H9 (cell line): ENCODE data around the gene RALGDS. TPM values are rescaled to one million over a fixed set of nuclear protein-coding genes. Genes with fewer than 3 reads are reported as not detected.

Experiments
- DNase-seq: peaks from one replicate; pipeline ENCODE4 v3.0.0-alpha.2; 2017
- H2AFZ ChIP-seq: one replicate; pipeline ENCODE4 v1.6.1; 2013; ENCODE audit warnings: mild to moderate bottlenecking, low read length, control low read depth, moderate library complexity
- H2AK5ac ChIP-seq: 2 replicates; pipeline ENCODE4 v1.6.1; 2013; ENCODE audit warnings: low read length, control low read depth, mixed read lengths; ENCODE audit not compliant: insufficient read length
- H2BK120ac ChIP-seq: one replicate; pipeline ENCODE4 v1.6.1; 2013; ENCODE audit warnings: low read depth, mild to moderate bottlenecking, low read length, control low read depth, inconsistent platforms; ENCODE audit not compliant: poor library complexity, severe bottlenecking
- H2BK12ac ChIP-seq: 2 replicates; pipeline ENCODE4 v1.6.1; 2013; ENCODE audit warnings: low read length, control low read depth, mixed read lengths, low read depth; ENCODE audit not compliant: insufficient read length
- H2BK15ac ChIP-seq: 2 replicates; pipeline ENCODE4 v1.6.1; 2013; ENCODE audit warnings: low read depth, low read length, control low read depth
- H2BK20ac ChIP-seq: one replicate; pipeline ENCODE4 v1.6.1; 2013; ENCODE audit warnings: low read depth, mild to moderate bottlenecking, low read length, control low read depth, inconsistent platforms; ENCODE audit not compliant: poor library complexity, severe bottlenecking
- H2BK5ac ChIP-seq: 2 replicates; pipeline ENCODE4 v1.6.1; 2013; ENCODE audit warnings: low read length, control low read depth, mixed read lengths; ENCODE audit not compliant: insufficient read length
- H3K14ac ChIP-seq: 2 replicates; pipeline ENCODE4 v1.6.1; 2013; ENCODE audit warnings: low read length, control low read depth; ENCODE audit not compliant: insufficient read depth
- H3K18ac ChIP-seq: 2 replicates; pipeline ENCODE4 v1.6.1; 2013; ENCODE audit warnings: low read depth, mild to moderate bottlenecking, mixed read lengths, low read length, control low read depth; ENCODE audit not compliant: insufficient read length
- H3K23ac ChIP-seq: 2 replicates; pipeline ENCODE4 v1.6.1; 2013; ENCODE audit warnings: low read length, control low read depth, mixed read lengths, low read depth; ENCODE audit not compliant: insufficient read length
- H3K23me2 ChIP-seq: 2 replicates; pipeline ENCODE4 v1.6.1; 2013; ENCODE audit warnings: low read depth, mild to moderate bottlenecking, mixed read lengths, low read length, control low read depth; ENCODE audit not compliant: insufficient read length, poor library complexity, severe bottlenecking
- H3K27ac ChIP-seq: 2 replicates; pipeline ENCODE4 v1.5.1; 2013; ENCODE audit warnings: low read length, control low read depth, mixed read lengths, low read depth; ENCODE audit not compliant: insufficient read length
- H3K27me3 ChIP-seq: 2 replicates; pipeline ENCODE4 v1.6.1; 2013; ENCODE audit warnings: low read length, control low read depth, inconsistent platforms; ENCODE audit not compliant: insufficient read depth
- H3K4ac ChIP-seq: 2 replicates; pipeline ENCODE4 v1.6.1; 2013; ENCODE audit warnings: low read depth, mild to moderate bottlenecking, control low read depth, inconsistent platforms, low read length, moderate library complexity
- H3K4me1 ChIP-seq: 2 replicates; pipeline ENCODE4 v1.6.1; 2013; ENCODE audit warnings: low read length, control low read depth, inconsistent platforms; ENCODE audit not compliant: insufficient read depth
- H3K4me2 ChIP-seq: 2 replicates; pipeline ENCODE4 v1.6.1; 2013; ENCODE audit warnings: low read length, control low read depth, mixed read lengths; ENCODE audit not compliant: insufficient read length, insufficient read depth
- H3K56ac ChIP-seq: 2 replicates; pipeline ENCODE4 v1.6.1; 2013; ENCODE audit warnings: low read depth, mild to moderate bottlenecking, mixed read lengths, low read length, control low read depth; ENCODE audit not compliant: insufficient read length
- H3K79me1 ChIP-seq: 2 replicates; pipeline ENCODE4 v1.6.1; 2013; ENCODE audit warnings: low read depth, mild to moderate bottlenecking, moderate library complexity, low read length, control low read depth, inconsistent platforms; ENCODE audit not compliant: insufficient read depth, poor library complexity, severe bottlenecking
- H3K79me2 ChIP-seq: 2 replicates; pipeline ENCODE4 v1.6.1; 2013; ENCODE audit warnings: low read length, control low read depth, inconsistent platforms; ENCODE audit not compliant: insufficient read depth
- H3K9ac ChIP-seq: 2 replicates; pipeline ENCODE4 v1.6.1; 2013; ENCODE audit warnings: low read length, control low read depth, mixed read lengths; ENCODE audit not compliant: insufficient read length; ENCODE audit errors: extremely low read depth
- H3K9me3 ChIP-seq: one replicate; pipeline ENCODE4 v1.6.1; 2013; ENCODE audit warnings: low read depth, low read length, inconsistent platforms; ENCODE audit not compliant: control insufficient read depth
- H3T11ph ChIP-seq: one replicate; pipeline ENCODE4 v1.6.1; 2013; ENCODE audit warnings: mild to moderate bottlenecking, low read length, control low read depth, inconsistent platforms
- H4K20me1 ChIP-seq: one replicate; pipeline ENCODE4 v1.6.1; 2013; ENCODE audit not compliant: control insufficient read depth, insufficient read length, insufficient read depth
- H4K5ac ChIP-seq: 2 replicates; pipeline ENCODE4 v1.6.1; 2013; ENCODE audit warnings: low read depth, mild to moderate bottlenecking, mixed read lengths, low read length, control low read depth; ENCODE audit not compliant: insufficient read length
- H4K8ac ChIP-seq: replicated peaks from 2 replicates; pipeline ENCODE4 v1.6.1; 2013; ENCODE audit warnings: low read length, control low read depth, mixed read lengths, low read depth; ENCODE audit not compliant: insufficient read length
- H4K91ac ChIP-seq: 2 replicates; pipeline ENCODE4 v1.6.1; 2013; ENCODE audit warnings: low read depth, mild to moderate bottlenecking, moderate library complexity, mixed read lengths, low read length, control low read depth; ENCODE audit not compliant: insufficient read length
- H3K27ac Mint-ChIP-seq, 3 experiments: 2 replicates in 2 of 3; 3 replicates in 1 of 3; pipeline ENCODE4 v1.8.0; 2020 to 2021; ENCODE audit warnings: mixed read lengths in 3 of 3, mild to moderate bottlenecking in 1 of 3, moderate library complexity in 1 of 3
- H3K27me3 Mint-ChIP-seq: 2 replicates; pipeline ENCODE4 v1.8.0; 2021; ENCODE audit warnings: low read depth, mild to moderate bottlenecking, moderate library complexity, mixed read lengths
- H3K36me3 Mint-ChIP-seq, 3 experiments: 2 replicates in 2 of 3; 3 replicates in 1 of 3; pipeline ENCODE4 v1.8.0; 2020 to 2021; ENCODE audit warnings: low read depth in 3 of 3, mixed read lengths in 3 of 3; ENCODE audit not compliant: insufficient read depth in 1 of 3
- H3K4me1 Mint-ChIP-seq, 2 experiments: 2 replicates each; pipeline ENCODE4 v1.8.0; 2020; ENCODE audit warnings: mixed read lengths in 2 of 2
- H3K4me3 Mint-ChIP-seq, 2 experiments: 2 replicates in 1 of 2; 3 replicates in 1 of 2; pipeline ENCODE4 v1.8.0; 2020 to 2021; ENCODE audit warnings: mild to moderate bottlenecking in 2 of 2, mixed read lengths in 2 of 2, moderate library complexity in 1 of 2
- H3K9me3 Mint-ChIP-seq, 2 experiments: 2 replicates in 1 of 2; 3 replicates in 1 of 2; pipeline ENCODE4 v1.8.0; 2020; ENCODE audit warnings: mild to moderate bottlenecking in 2 of 2, mixed read lengths in 2 of 2, moderate library complexity in 1 of 2
- CTCF ChIP-seq: fragments of 200-600 bp; sonication (generic); conservative IDR thresholded peaks from 3 replicates; pipeline ENCODE4 v1.8.0; 2021; ENCODE audit warnings: antibody characterized with exemption, mild to moderate bottlenecking
- WGBS: extraction: QIAGEN DNeasy Blood & Tissue Kit; methylation state at CpG from one replicate; pipeline ENCODE4 v1.1.7; 2013; ENCODE audit warnings: missing lambda C conversion rate, low lambda C conversion rate, mixed read lengths; ENCODE audit not compliant: insufficient read length; ENCODE audit errors: extremely low coverage; 5-methylcytosine and 5-hydroxymethylcytosine counted together
- total RNA-seq: library from RNA; stranded (reverse); gene quantifications from 2 replicates; pipeline ENCODE4 v1.2.1, GENCODE V29; 2021

RALGDS gene
- total RNA-seq, 1 experiment from 2014 or later = 21.3 TPM

GRCh38 chr9:133088146-133088750, 32.8 kb downstream of the RALGDS start:
- Mint-ChIP-seq H3K36me3 (no peaks in the 10 kb centered on the region), H3K27ac (no peak overlapping the region), H3K27me3 (peaks cover 4% of the 10 kb centered on the region; the same call in 1 of the 2 replicates), H3K9me3 (no peaks in the 10 kb centered on the region), H3K4me3 (no peak overlapping the region), H3K4me1 (0 out of 4 replicates have a peak, but pooled peaks cover 0 to 2% of the 10 kb centered on the region in 2 experiments)
- Histone ChIP-seq H2AFZ (no peak overlapping the region), H4K5ac (no peak overlapping the region), H3K23ac (no peak overlapping the region), H3K18ac (no peak overlapping the region), H3K4me1 (no peaks in the 10 kb centered on the region), H2BK5ac (no peak overlapping the region), H3K27me3 (no peaks in the 10 kb centered on the region), H3K9me3 (no peaks in the 10 kb centered on the region), H3K56ac (no peak overlapping the region), H2BK12ac (no peak overlapping the region), H2BK15ac (no peak overlapping the region), H3K4ac (no peak overlapping the region), H3K14ac (no peak overlapping the region), H3K4me2 (no peak overlapping the region), H3K79me2 (no peaks in the 10 kb centered on the region), H4K20me1 (no peaks in the 10 kb centered on the region), H2AK5ac (no peak overlapping the region), H3K79me1 (no peaks in the 10 kb centered on the region), H3K23me2 (no peaks in the 10 kb centered on the region), H2BK120ac (no peak overlapping the region), H3K27ac (no peak overlapping the region), H4K8ac (no peak overlapping the region), H4K91ac (no peak overlapping the region), H2BK20ac (no peak overlapping the region), H3T11ph (no peak overlapping the region), H3K9ac (no peak overlapping the region)
- peak; percentile 20 for DNase-seq
- WGBS = no CpG with 5 or more reads among the region's 10 CpGs
- TF ChIP-seq CTCF = no peak
